Ascending aorta (tissue), 2 donors: ENCODE results near the gene UNK. TPM values are rescaled to one million over a fixed set of nuclear protein-coding genes. Genes with fewer than 3 reads are reported as not detected.
A peak's percentile ranks its signal among the peaks of the same experiment; 100 is the strongest.

Source experiments
- DNase-seq, 2 donors: peaks; one replicate each; pipeline ENCODE4 v3.0.0-alpha.2; 2019; ENCODE audit warnings: low spot score in 2 of 2
- H3K27ac ChIP-seq, 2 donors: fragments of 200-600 bp; sonication (generic); one replicate each; pipeline ENCODE4 v1.5.1; 2016 to 2017; ENCODE audit warnings: mild to moderate bottlenecking in 1 of 2
- H3K27me3 ChIP-seq: fragments of 200-600 bp; sonication (generic); one replicate; pipeline ENCODE4 v1.5.1; 2017
- H3K36me3 ChIP-seq, 2 donors: fragments of 200-600 bp; sonication (generic); one replicate each; pipeline ENCODE4 v1.5.1; 2016
- H3K4me1 ChIP-seq, 2 donors: fragments of 200-600 bp; sonication (generic); one replicate each; pipeline ENCODE4 v1.5.1; 2016 to 2017; ENCODE audit warnings: mild to moderate bottlenecking in 1 of 2
- H3K4me3 ChIP-seq, 2 donors: fragments of 200-600 bp; sonication (generic); one replicate each; pipeline ENCODE4 v1.5.1; 2016 to 2017; ENCODE audit warnings: mild to moderate bottlenecking in 1 of 2
- H3K9me3 ChIP-seq, 2 donors: fragments of 200-600 bp; sonication (generic); one replicate each; pipeline ENCODE4 v1.5.1; 2016
- intact Hi-C: fragments of 100-400 bp; cut with DNase I; formaldehyde crosslinking; loops from one replicate; pipeline ENCODE4 v1.15.1; 2023
- total RNA-seq: library from RNA; depleted of rRNA; stranded (reverse); fragments of >200 nt; gene quantifications from one replicate; pipeline ENCODE4 v1.1.0, GENCODE V29; 2016
- TF ChIP-seq, protein P1 (sequence below), 3 experiments: fragments of 200-600 bp in 2 of 3; fragments of 450-650 bp in 1 of 3; sonication (generic) in 2 of 3; IDR thresholded peaks; one replicate each; pipeline ENCODE4 v1.5.1; 2016 to 2019; ENCODE audit warnings: antibody characterized with exemption in 3 of 3, mild to moderate bottlenecking in 1 of 3, moderate library complexity in 1 of 3

UNK gene
- total RNA-seq, 1 donor from 2014 or later, result 73.9 TPM

DNA sequence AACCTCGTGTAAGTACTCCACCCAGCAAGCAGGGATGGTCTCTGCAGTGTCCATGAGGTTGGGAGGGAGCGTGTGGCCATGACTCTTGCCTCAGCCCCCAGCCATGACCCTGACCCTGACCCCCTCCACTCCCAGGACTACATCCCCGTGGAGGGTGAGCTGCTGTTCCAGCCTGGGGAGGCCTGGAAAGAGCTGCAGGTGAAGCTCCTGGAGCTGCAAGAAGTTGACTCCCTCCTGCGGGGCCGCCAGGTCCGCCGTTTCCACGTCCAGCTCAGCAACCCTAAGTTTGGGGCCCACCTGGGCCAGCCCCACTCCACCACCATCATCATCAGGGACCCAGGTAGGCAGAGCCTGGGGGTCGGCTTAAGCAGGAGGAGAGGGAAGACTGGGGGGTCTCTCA, 35.9 kb upstream of the UNK start:
- Histone ChIP-seq H3K4me3 (no peak overlapping the region), H3K4me1 (peaks cover 4 to 5% of the 10 kb centered on the region in 2 donors), H3K27me3 (no peaks in the 10 kb centered on the region), H3K27ac (no peak overlapping the region), H3K36me3 (no peaks in the 10 kb centered on the region), H3K9me3 (no peaks in the 10 kb centered on the region)
- TF ChIP-seq, protein P1, sequence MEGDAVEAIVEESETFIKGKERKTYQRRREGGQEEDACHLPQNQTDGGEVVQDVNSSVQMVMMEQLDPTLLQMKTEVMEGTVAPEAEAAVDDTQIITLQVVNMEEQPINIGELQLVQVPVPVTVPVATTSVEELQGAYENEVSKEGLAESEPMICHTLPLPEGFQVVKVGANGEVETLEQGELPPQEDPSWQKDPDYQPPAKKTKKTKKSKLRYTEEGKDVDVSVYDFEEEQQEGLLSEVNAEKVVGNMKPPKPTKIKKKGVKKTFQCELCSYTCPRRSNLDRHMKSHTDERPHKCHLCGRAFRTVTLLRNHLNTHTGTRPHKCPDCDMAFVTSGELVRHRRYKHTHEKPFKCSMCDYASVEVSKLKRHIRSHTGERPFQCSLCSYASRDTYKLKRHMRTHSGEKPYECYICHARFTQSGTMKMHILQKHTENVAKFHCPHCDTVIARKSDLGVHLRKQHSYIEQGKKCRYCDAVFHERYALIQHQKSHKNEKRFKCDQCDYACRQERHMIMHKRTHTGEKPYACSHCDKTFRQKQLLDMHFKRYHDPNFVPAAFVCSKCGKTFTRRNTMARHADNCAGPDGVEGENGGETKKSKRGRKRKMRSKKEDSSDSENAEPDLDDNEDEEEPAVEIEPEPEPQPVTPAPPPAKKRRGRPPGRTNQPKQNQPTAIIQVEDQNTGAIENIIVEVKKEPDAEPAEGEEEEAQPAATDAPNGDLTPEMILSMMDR (IDR thresholded peaks at IDR 0.05), result no peak
- intact Hi-C loops, result loop anchor here (1.0 kb wide), 2 partner anchors 73 to 115 kb away; partner anchors contain the start of gene SMIM5
- DNase-seq, result no peak

DNA sequence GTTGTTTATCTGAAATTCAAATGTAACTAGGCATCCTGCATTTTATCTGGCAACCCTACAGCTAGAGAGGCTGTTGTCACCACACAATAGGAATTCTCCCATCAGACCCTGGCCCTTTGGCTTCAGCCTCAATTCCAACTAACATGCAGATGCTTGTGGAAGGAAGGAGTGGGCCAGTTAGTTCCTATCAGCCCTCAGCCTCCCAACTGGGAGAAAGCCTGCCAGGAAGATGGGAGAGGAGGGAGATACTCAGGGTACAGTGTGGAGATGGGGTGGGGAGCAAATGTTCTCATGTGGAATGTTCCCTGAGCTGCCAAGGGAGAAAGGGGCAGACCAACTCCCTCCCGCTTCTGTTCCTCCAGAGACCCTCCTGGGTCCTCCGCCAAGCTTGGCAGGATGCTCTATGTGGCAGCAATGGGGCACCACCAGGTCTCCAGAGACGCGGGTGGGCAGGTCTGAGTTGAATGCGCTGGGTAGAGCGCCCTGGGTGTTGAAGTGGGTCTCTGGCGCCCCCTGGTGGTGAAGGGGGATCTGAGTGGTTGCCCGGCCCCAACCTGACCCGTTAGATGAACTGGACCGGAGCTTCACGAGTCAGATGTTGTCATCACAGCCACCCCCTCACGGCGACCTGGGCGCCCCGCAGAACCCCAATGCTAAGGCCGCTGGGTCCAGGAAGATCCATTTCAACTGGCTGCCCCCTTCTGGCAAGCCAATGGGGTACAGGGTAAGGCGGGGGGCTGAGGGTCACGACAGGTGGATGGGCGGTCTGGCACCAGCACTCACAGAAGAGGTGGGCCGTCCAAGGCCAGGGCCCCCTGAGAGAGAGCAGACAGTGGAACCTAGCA, 34.8 kb upstream of the UNK start:
- peak overlapping the region in 1 of 2 donors; percentile 2 for H3K4me3 ChIP-seq
- no peaks in the 10 kb centered on the region for H3K36me3 ChIP-seq
- intact Hi-C loops, result loop anchor here (5.0 to 10.0 kb wide), 3 partner anchors 78 to 345 kb away; partner anchors contain the start of genes ACOX1, GRB2 and TEN1
- H3K4me1 ChIP-seq, result peaks cover 10 to 11% of the 10 kb centered on the region in 2 donors
- H3K9me3 ChIP-seq, result no peaks in the 10 kb centered on the region
- no peak overlapping the region for H3K27ac ChIP-seq
- H3K27me3 ChIP-seq, result no peaks in the 10 kb centered on the region
- peak; percentile 59 to 92 for DNase-seq
- TF ChIP-seq, protein P1 (IDR thresholded peaks at IDR 0.05), result peak; percentile 88 to 96 (median 90)

DNA sequence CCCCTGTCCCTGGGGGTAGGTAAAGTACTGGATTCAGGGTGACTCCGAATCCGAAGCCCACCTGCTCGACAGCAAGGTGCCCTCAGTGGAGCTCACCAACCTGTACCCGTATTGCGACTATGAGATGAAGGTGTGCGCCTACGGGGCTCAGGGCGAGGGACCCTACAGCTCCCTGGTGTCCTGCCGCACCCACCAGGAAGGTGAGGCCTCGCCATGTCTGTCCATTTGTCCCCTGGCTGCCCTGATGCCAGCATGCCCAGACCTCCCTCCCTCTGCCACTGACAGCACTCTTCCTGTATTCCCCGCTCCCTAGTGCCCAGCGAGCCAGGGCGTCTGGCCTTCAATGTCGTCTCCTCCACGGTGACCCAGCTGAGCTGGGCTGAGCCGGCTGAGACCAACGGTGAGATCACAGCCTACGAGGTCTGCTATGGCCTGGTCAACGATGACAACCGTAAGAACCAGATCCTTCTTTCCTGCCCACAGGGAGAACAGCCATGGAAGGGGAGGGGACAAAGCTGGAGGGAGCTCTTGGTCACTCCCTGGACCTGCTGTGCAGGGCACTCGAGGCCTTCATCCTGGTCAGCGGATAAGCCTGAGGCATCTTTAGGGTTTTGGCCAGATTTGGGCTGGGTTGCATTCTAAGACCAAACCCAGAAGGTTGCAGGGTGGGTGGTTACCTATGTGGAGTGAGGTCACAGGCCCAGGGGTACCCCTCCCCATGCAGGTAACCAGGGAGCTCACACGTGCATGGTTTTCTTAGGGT, 33.8 kb upstream of the UNK start:
- Histone ChIP-seq H3K4me3 (no peak overlapping the region), H3K36me3 (no peaks in the 10 kb centered on the region), H3K27ac (no peak overlapping the region), H3K27me3 (no peaks in the 10 kb centered on the region), H3K4me1 (peaks cover 10 to 11% of the 10 kb centered on the region in 2 donors), H3K9me3 (no peaks in the 10 kb centered on the region)
- intact Hi-C loops, result loop anchor here (5.0 to 10.0 kb wide), 3 partner anchors 76 to 346 kb away; partner anchors contain the start of genes ACOX1, GRB2 and TEN1
- TF ChIP-seq, protein P1 (IDR thresholded peaks at IDR 0.05), result no peak
- DNase-seq, result no peak

DNA sequence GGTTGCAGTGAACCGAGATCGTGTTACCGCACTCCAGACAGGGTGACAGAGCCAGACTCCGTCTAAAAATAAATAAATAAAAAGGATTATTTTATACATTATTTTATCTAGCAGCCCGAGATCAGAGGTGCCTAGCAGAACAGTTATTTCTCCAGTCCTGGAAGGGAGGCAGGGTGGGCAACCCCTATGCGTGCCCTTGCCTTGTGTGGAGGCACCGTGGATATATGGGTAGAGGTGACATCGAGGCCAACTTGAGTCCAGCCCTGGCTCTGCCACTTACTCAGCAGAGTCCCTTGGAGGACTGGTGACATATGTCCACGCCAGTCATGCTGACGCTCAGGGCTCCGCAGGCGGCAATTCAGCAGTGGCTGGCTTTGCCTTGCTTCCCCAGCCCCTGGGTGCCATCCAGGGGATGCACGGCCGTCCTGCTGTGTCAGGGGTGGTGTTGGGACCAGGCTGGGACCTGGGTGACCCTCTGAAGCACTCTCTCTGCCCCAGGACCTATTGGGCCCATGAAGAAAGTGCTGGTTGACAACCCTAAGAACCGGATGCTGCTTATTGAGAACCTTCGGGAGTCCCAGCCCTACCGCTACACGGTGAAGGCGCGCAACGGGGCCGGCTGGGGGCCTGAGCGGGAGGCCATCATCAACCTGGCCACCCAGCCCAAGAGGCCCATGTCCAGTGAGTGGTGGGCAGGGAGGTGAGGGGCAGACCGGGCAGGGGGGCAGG, 32.8 kb upstream of the UNK start:
- no peak for DNase-seq
- Histone ChIP-seq H3K27ac (no peak overlapping the region), H3K36me3 (no peaks in the 10 kb centered on the region), H3K4me3 (no peak overlapping the region), H3K4me1 (peaks cover 10 to 11% of the 10 kb centered on the region in 2 donors), H3K9me3 (no peaks in the 10 kb centered on the region), H3K27me3 (no peaks in the 10 kb centered on the region)
- intact Hi-C loops, result loop anchor here (5.0 to 10.0 kb wide), 3 partner anchors 75 to 347 kb away; partner anchors contain the start of genes ACOX1, GRB2 and TEN1
- TF ChIP-seq, protein P1 (IDR thresholded peaks at IDR 0.05), result no peak

DNA sequence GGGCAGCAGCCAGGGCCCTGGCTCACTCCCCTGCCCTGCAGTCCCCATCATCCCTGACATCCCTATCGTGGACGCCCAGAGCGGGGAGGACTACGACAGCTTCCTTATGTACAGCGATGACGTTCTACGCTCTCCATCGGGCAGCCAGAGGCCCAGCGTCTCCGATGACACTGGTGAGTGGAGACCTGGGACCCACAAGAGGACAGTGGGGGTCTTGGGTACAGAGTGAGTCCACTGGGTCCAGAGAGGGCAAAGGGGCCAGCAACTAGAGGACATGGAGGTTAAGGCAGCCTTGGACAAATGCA, 32.2 kb upstream of the UNK start:
- intact Hi-C loops, result loop anchor here (5.0 to 10.0 kb wide), 3 partner anchors 75 to 348 kb away; partner anchors contain the start of genes ACOX1, GRB2 and TEN1
- H3K9me3 ChIP-seq, result no peaks in the 10 kb centered on the region
- no peak overlapping the region for H3K27ac ChIP-seq
- DNase-seq, result no peak
- no peaks in the 10 kb centered on the region for H3K27me3 ChIP-seq
- TF ChIP-seq, protein P1 (IDR thresholded peaks at IDR 0.05), result no peak
- no peaks in the 10 kb centered on the region for H3K36me3 ChIP-seq
- peaks cover 10 to 11% of the 10 kb centered on the region in 2 donors for H3K4me1 ChIP-seq
- no peak overlapping the region for H3K4me3 ChIP-seq
